Osteoblast (primary cell): ENCODE measurements around the gene CSMD2. TPM values are rescaled to one million over a fixed set of nuclear protein-coding genes. Genes with fewer than 3 reads are reported as not detected.

Source experiments
- DNase-seq: peaks from one replicate; pipeline ENCODE4 v3.0.0; 2011; ENCODE audit warnings: low spot score, mixed read lengths; ENCODE audit not compliant: insufficient read length; ENCODE audit errors: missing footprints
- H2AFZ ChIP-seq: 2 replicates; pipeline ENCODE4 v1.6.0; 2011; ENCODE audit warnings: mild to moderate bottlenecking, low read length
- H3K27ac ChIP-seq: 2 replicates; pipeline ENCODE4 v1.5.1; 2011; ENCODE audit warnings: mild to moderate bottlenecking, low read depth, low read length, moderate library complexity
- H3K27me3 ChIP-seq: 2 replicates; pipeline ENCODE4 v1.6.0; 2012; ENCODE audit warnings: mild to moderate bottlenecking, control low read depth, inconsistent platforms, low read length, moderate library complexity; ENCODE audit not compliant: insufficient read depth
- H3K36me3 ChIP-seq: 2 replicates; pipeline ENCODE4 v1.5.1; 2011; ENCODE audit warnings: mild to moderate bottlenecking, low read length, control low read depth, moderate library complexity; ENCODE audit not compliant: insufficient read depth
- H3K4me1 ChIP-seq: 2 replicates; pipeline ENCODE4 v1.5.1; 2011; ENCODE audit warnings: mild to moderate bottlenecking, low read length, control low read depth, moderate library complexity; ENCODE audit not compliant: insufficient read depth
- H3K4me2 ChIP-seq: 2 replicates; pipeline ENCODE4 v1.6.0; 2011; ENCODE audit warnings: mild to moderate bottlenecking, low read length; ENCODE audit not compliant: insufficient read depth
- H3K4me3 ChIP-seq: fragments of 200-600 bp; sonication (generic); 3 replicates; pipeline ENCODE4 v1.5.1; 2012; ENCODE audit warnings: mild to moderate bottlenecking, low read length, inconsistent platforms; ENCODE audit not compliant: insufficient read depth
- H3K79me2 ChIP-seq: 2 replicates; pipeline ENCODE4 v1.6.0; 2012; ENCODE audit warnings: mild to moderate bottlenecking, low read length, control low read depth, inconsistent platforms; ENCODE audit not compliant: insufficient read depth
- H3K9me3 ChIP-seq: 2 replicates; pipeline ENCODE4 v1.5.1; 2011; ENCODE audit warnings: low read depth, low read length, control low read depth
- H4K20me1 ChIP-seq: 2 replicates; pipeline ENCODE4 v1.6.0; 2012; ENCODE audit warnings: mild to moderate bottlenecking, low read length, control low read depth; ENCODE audit not compliant: insufficient read depth
- total RNA-seq: library from RNA; depleted of rRNA; stranded (reverse); fragments of >200 nt; gene quantifications from 2 replicates; pipeline ENCODE4 v1.2.3, GENCODE V29; 2012
- TF ChIP-seq, protein P1 (sequence below): IDR thresholded peaks from 2 replicates; pipeline ENCODE4 v1.5.1; 2011; ENCODE audit warnings: mild to moderate bottlenecking, low read depth, low read length, moderate library complexity; ENCODE audit errors: extremely low read depth

Gene CSMD2
- total RNA-seq, 1 donor, result 0.36 TPM

DNA sequence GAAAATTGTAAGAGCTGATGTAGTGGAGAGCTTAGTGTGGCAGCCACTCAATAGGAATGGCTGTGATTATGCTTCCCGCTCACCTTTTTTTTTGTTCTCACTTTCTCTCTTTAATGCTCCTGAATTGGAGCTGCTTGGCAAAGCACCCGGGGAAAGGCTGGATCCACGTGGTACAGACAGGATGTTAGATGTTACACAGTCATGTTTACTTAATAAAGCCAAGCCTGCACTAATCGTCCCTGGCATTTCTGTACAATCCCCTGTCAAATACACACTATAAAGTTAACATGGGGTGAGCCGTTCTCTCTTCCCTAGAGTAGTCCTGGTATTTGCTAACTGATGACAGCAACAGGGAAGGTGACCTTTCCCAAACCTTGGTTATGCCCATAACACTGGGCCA is 504.8 kb downstream of the CSMD2 start:
- no peak overlapping the region for H3K27ac ChIP-seq
- H3K4me3 ChIP-seq, result no peak overlapping the region
- no peaks in the 10 kb centered on the region for H3K79me2 ChIP-seq
- TF ChIP-seq, protein P1, sequence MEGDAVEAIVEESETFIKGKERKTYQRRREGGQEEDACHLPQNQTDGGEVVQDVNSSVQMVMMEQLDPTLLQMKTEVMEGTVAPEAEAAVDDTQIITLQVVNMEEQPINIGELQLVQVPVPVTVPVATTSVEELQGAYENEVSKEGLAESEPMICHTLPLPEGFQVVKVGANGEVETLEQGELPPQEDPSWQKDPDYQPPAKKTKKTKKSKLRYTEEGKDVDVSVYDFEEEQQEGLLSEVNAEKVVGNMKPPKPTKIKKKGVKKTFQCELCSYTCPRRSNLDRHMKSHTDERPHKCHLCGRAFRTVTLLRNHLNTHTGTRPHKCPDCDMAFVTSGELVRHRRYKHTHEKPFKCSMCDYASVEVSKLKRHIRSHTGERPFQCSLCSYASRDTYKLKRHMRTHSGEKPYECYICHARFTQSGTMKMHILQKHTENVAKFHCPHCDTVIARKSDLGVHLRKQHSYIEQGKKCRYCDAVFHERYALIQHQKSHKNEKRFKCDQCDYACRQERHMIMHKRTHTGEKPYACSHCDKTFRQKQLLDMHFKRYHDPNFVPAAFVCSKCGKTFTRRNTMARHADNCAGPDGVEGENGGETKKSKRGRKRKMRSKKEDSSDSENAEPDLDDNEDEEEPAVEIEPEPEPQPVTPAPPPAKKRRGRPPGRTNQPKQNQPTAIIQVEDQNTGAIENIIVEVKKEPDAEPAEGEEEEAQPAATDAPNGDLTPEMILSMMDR, result no peak
- no peak overlapping the region for H2AFZ ChIP-seq
- no peaks in the 10 kb centered on the region for H3K36me3 ChIP-seq
- H4K20me1 ChIP-seq, result no peaks in the 10 kb centered on the region
- H3K27me3 ChIP-seq, result no peaks in the 10 kb centered on the region
- H3K4me1 ChIP-seq, result no peaks in the 10 kb centered on the region
- H3K9me3 ChIP-seq, result no peaks in the 10 kb centered on the region
- no peak for DNase-seq
- no peak overlapping the region for H3K4me2 ChIP-seq

GRCh38 chr1:33659641-33660040 is 505.4 kb downstream of the CSMD2 start:
- TF ChIP-seq, protein P1, result no peak
- no peak overlapping the region for H3K4me3 ChIP-seq

DNA sequence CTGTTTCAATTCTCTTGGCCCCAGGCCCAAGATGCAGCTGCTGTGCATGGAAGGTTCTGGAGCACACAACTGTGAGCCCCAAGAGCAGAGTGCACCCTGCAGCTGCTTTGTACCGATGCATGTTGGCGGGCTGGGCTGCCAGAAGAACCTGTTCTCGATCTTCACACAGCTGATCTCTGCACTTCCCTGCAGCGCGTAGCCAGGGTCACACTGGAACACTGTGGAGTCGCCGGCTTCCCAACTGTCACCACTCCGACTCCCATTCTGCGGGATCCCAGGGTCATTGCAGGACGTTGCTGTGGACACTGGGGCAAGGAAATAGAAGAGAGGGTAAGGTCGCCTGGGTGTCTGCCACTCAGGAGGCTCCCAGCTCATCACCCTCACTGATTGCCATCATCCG is 507.2 kb downstream of the CSMD2 start:
- H3K4me3 ChIP-seq, result no peak overlapping the region
- no peak overlapping the region for H3K27ac ChIP-seq
- H3K79me2 ChIP-seq, result no peaks in the 10 kb centered on the region
- no peak for DNase-seq
- TF ChIP-seq, protein P1, result no peak
- no peaks in the 10 kb centered on the region for H3K4me1 ChIP-seq
- H2AFZ ChIP-seq, result no peak overlapping the region
- no peak overlapping the region for H3K4me2 ChIP-seq
- H3K36me3 ChIP-seq, result no peaks in the 10 kb centered on the region
- H3K27me3 ChIP-seq, result no peaks in the 10 kb centered on the region
- H3K9me3 ChIP-seq, result no peaks in the 10 kb centered on the region
- no peaks in the 10 kb centered on the region for H4K20me1 ChIP-seq

More at GRCh38 chr1:33659641-33660040, 505.4 kb downstream of the CSMD2 start:
- Histone ChIP-seq H4K20me1 (no peaks in the 10 kb centered on the region), H3K4me1 (no peaks in the 10 kb centered on the region), H3K4me2 (no peak overlapping the region), H3K36me3 (no peaks in the 10 kb centered on the region), H3K27ac (no peak overlapping the region), H3K79me2 (no peaks in the 10 kb centered on the region), H2AFZ (no peak overlapping the region), H3K9me3 (no peaks in the 10 kb centered on the region), H3K27me3 (no peaks in the 10 kb centered on the region)
- no peak for DNase-seq

DNA sequence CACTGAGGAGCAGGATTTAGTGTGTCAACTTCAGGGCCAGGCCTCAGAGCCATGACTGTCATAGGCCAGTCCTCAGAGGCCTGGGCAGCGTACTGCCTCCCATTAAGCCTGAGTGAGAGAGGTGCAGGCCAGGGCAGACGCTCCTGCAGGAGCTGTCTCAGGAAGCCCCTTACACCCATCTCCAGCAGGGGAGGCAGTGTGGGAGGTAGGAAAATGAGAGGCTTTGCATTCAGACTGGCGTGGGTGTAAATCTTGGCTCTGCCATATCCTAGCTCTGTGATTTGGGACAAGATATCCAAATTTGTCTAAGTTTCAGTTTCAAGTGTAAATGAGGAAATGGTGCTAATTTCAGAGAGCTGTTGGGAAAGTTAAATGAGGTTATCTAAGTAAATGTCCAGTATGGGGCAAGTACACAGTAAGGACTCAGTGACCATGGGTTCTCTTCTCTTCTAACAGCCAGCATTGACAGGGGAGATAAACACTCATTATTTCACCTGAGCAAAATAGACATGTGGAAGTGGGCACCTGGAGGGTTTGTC is 508.5 kb downstream of the CSMD2 start:
- H3K27ac ChIP-seq, result no peak overlapping the region
- DNase-seq, result no peak
- no peak overlapping the region for H3K4me2 ChIP-seq
- no peak overlapping the region for H2AFZ ChIP-seq
- H3K4me1 ChIP-seq, result no peaks in the 10 kb centered on the region
- no peaks in the 10 kb centered on the region for H4K20me1 ChIP-seq
- no peaks in the 10 kb centered on the region for H3K79me2 ChIP-seq
- no peaks in the 10 kb centered on the region for H3K36me3 ChIP-seq
- no peaks in the 10 kb centered on the region for H3K27me3 ChIP-seq
- TF ChIP-seq, protein P1, result no peak
- H3K4me3 ChIP-seq, result no peak overlapping the region
- no peaks in the 10 kb centered on the region for H3K9me3 ChIP-seq
